A549 (cell line): ENCODE data around the gene AKAP8. TPM values are rescaled to one million over a fixed set of nuclear protein-coding genes. Genes with fewer than 3 reads are reported as not detected.

Source experiments
- ATAC-seq, 2 experiments: fragments of 200-7000 bp in 1 of 2; fragments of >200 bp in 1 of 2; cut with Nextera tagmentation in 1 of 2; cut with Tn5 transposase in 1 of 2; 3 replicates each; pipeline versions ENCODE4 v1.8.0 to v1.9.1; 2018 to 2020; ENCODE audit warnings: mild to moderate bottlenecking in 1 of 2, moderate library complexity in 1 of 2
- CTCF ChIA-PET: fragments of 300-600 bp; sonication (Branson Sonifier 250); formaldehyde crosslinking; extraction: SDS; loops from one replicate; lab custom pipeline; 2021; ENCODE audit warnings: antibody characterized with exemption, inconsistent platforms; lab: Yijun Ruan, JAX
- POLR2A ChIA-PET: fragments of 350-600 bp; formaldehyde crosslinking; extraction: SDS; loops from one replicate; lab custom pipeline; 2021; ENCODE audit warnings: antibody characterized with exemption, inconsistent platforms; lab: Yijun Ruan, JAX
- DNase-seq, 2 experiments: peaks; one replicate each; pipeline versions ENCODE4 v3.0.0 to v3.0.0-alpha.2; 2011 to 2016; ENCODE audit warnings: low read depth in 1 of 2, low spot score in 1 of 2
- FAIRE-seq: peaks from 2 replicates; lab custom pipeline; 2011; peaks lifted over from hg19 to GRCh38; lab: Jason Lieb, UNC
- H3K27ac ChIP-seq, 2 experiments: fragments of >200 bp; sonication (Bioruptor Twin); formaldehyde crosslinking; 3 replicates each; pipeline ENCODE4 v1.5.1; 2016 to 2017
- H3K4me1 ChIP-seq: fragments of >200 bp; sonication (Bioruptor Twin); formaldehyde crosslinking; 3 replicates; pipeline ENCODE4 v1.6.1; 2016
- H3K4me2 ChIP-seq: fragments of >200 bp; sonication (Bioruptor Twin); formaldehyde crosslinking; 3 replicates; pipeline ENCODE4 v1.6.1; 2016
- H3K4me3 ChIP-seq: fragments of >200 bp; sonication (Bioruptor Twin); formaldehyde crosslinking; 3 replicates; pipeline ENCODE4 v1.5.1; 2016
- H3K9me3 ChIP-seq: fragments of >200 bp; sonication (Bioruptor Twin); formaldehyde crosslinking; 3 replicates; pipeline ENCODE4 v1.6.1; 2016
- CBX2 ChIP-seq: fragments of 200-600 bp; sonication (generic); IDR thresholded peaks from 2 replicates; pipeline ENCODE4 v1.6.1; 2016; ENCODE audit warnings: low read depth, mild to moderate bottlenecking, borderline replicate concordance
- CBX8 ChIP-seq: fragments of 200-600 bp; sonication (generic); IDR thresholded peaks from 2 replicates; pipeline ENCODE4 v1.6.1; 2016
- CHD2 ChIP-seq: fragments of 150-350 bp; IDR thresholded peaks from 2 replicates; pipeline ENCODE4 v1.6.1; 2014; ENCODE audit warnings: low read length; ENCODE audit not compliant: partially characterized antibody
- ELK1 ChIP-seq: fragments of 150-350 bp; IDR thresholded peaks from 2 replicates; pipeline ENCODE4 v1.6.1; 2014; ENCODE audit warnings: low read depth, mild to moderate bottlenecking, low read length
- HOXA7 ChIP-seq: fragments of 250-450 bp; sonication (Bioruptor Pico); IDR thresholded peaks from 2 replicates; pipeline ENCODE4 v1.5.0; 2020; ENCODE audit warnings: mild to moderate bottlenecking, moderate library complexity
- HOXB13 ChIP-seq: fragments of 250-450 bp; sonication (Bioruptor Pico); IDR thresholded peaks from 2 replicates; pipeline ENCODE4 v1.5.0; 2020; ENCODE audit warnings: low read depth, mild to moderate bottlenecking, moderate library complexity
- JUNB ChIP-seq: fragments of >200 bp; sonication (Bioruptor Twin); formaldehyde crosslinking; IDR thresholded peaks from 2 replicates; pipeline ENCODE4 v1.6.1; 2016
- MAZ ChIP-seq: fragments of 150-350 bp; IDR thresholded peaks from 2 replicates; pipeline ENCODE4 v1.6.1; 2014; ENCODE audit warnings: antibody characterized with exemption, low read depth, low read length, borderline replicate concordance
- MYC ChIP-seq: IDR thresholded peaks from 2 replicates; pipeline ENCODE4 v1.6.1; 2012; ENCODE audit warnings: mild to moderate bottlenecking, inconsistent platforms, low read length, improper control_type of control experiment, borderline replicate concordance
- NPAS2 ChIP-seq: fragments of 250-450 bp; sonication (Bioruptor Pico); IDR thresholded peaks from 2 replicates; pipeline ENCODE4 v1.8.0; 2022; ENCODE audit warnings: mild to moderate bottlenecking, moderate library complexity, borderline replicate concordance
- POLR2AphosphoS2 ChIP-seq: conservative IDR thresholded peaks from 2 replicates; pipeline ENCODE4 v1.6.1; 2012; ENCODE audit warnings: low read length, improper control_type of control experiment, inconsistent platforms
- RARB ChIP-seq: fragments of 250-450 bp; sonication (Bioruptor Pico); IDR thresholded peaks from 2 replicates; pipeline ENCODE4 v1.8.0; 2021; ENCODE audit warnings: mild to moderate bottlenecking, moderate library complexity
- TFCP2L1 ChIP-seq: fragments of 250-450 bp; sonication (Bioruptor Pico); IDR thresholded peaks from 2 replicates; pipeline ENCODE4 v1.5.0; 2021; ENCODE audit warnings: mild to moderate bottlenecking
- USF2 ChIP-seq: fragments of 450-650 bp; IDR thresholded peaks from 2 replicates; pipeline ENCODE4 v1.6.1; 2014; ENCODE audit warnings: antibody characterized with exemption
- ZC3H11A ChIP-seq: fragments of 450-650 bp; IDR thresholded peaks from 2 replicates; pipeline ENCODE4 v1.6.1; 2014; ENCODE audit warnings: antibody characterized with exemption, mild to moderate bottlenecking
- ZFP36 ChIP-seq: fragments of 450-650 bp; IDR thresholded peaks from 2 replicates; pipeline ENCODE4 v1.6.1; 2014; ENCODE audit warnings: borderline replicate concordance; ENCODE audit not compliant: partially characterized antibody
- WGBS: methylation state at CpG from one replicate; pipeline ENCODE4 v1.1.6; 2017; ENCODE audit errors: missing lambda C conversion rate; 5-methylcytosine and 5-hydroxymethylcytosine counted together
- polyA plus RNA-seq, 4 experiments: library from polyadenylated mRNA; depleted of rRNA in 3 of 4; stranded (reverse); fragments of >200 nt; fragmentation: RNase III in 1 of 4; extraction: RNeasy Plus Mini Kit Qiagen cat#74134 plus additional on column Dnase treatment in 1 of 4; gene quantifications; 2 replicates in 3 of 4; 3 replicates in 1 of 4; pipeline ENCODE4 v1.2.3, GENCODE V29; 2011 to 2017
- TF ChIP-seq, protein P1 (sequence below): fragments of 250-450 bp; sonication (Bioruptor Pico); IDR thresholded peaks from 2 replicates; pipeline ENCODE4 v1.5.0; 2021; ENCODE audit warnings: mild to moderate bottlenecking, moderate library complexity, borderline replicate concordance
- TF ChIP-seq, protein P2 (sequence below): fragments of 250-450 bp; sonication (Bioruptor Pico); IDR thresholded peaks from 2 replicates; pipeline ENCODE4 v1.5.0; 2020; ENCODE audit warnings: low read depth, mild to moderate bottlenecking, moderate library complexity

The AKAP8 gene
- polyA plus RNA-seq, 2 of the 4 experiments (the other 2 are of a cell fraction): 16.2 to 17.3 TPM

DNA sequence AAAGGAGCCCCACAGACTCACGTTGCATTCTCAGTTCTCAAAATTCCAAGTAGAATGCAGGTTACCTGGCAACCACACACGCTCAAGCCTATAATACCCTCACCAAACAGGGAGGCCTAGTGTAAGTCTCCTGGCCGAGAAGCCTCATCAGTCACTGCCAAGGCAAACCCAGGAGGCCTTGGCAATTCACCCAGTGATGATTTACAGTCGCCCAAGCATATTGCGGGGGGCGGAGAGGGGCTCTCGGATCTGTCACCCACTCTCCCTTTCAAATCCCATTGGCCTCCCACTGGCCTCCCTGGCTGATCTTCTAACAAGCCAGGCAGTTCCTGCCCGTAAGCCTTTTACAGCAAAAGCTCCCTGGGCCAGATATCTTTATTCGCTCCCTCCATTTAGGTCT, 38.1 kb upstream of the AKAP8 start:
- no peak for DNase-seq
- ATAC-seq: no peak
- peak overlapping the region; percentile 85 to 96 for H3K27ac ChIP-seq
- H3K4me1 ChIP-seq: peaks cover 20% of the 10 kb centered on the region
- FAIRE-seq: no peak
- H3K4me2 ChIP-seq: peak overlapping the region; percentile 90
- no peak for TF ChIP-seq NPAS2 (CRISPR knock-in tag)
- TF ChIP-seq RARB (CRISPR knock-in tag): no peak
- TF ChIP-seq ZFP36: no peak
- TF ChIP-seq ELK1: no peak
- TF ChIP-seq JUNB: no peak
- no peak for TF ChIP-seq HOXA7 (CRISPR knock-in tag)
- no peak for TF ChIP-seq CBX2
- no peak for TF ChIP-seq USF2
- no peak for TF ChIP-seq CBX8
- TF ChIP-seq MAZ: no peak
- no peaks in the 10 kb centered on the region for H3K9me3 ChIP-seq
- POLR2A ChIA-PET: interaction anchor here (1.8 to 3.1 kb wide), 3 partner anchors 18 to 138 kb away, joined by 6 to 34 read pairs (median 14); partner anchors contain the start of gene AKAP8
- 53% methylated on average over 9 of the region's 9 CpGs for WGBS
- H3K4me3 ChIP-seq: peak overlapping the region; percentile 78
- CTCF ChIA-PET: interaction anchor here (1.0 to 3.5 kb wide), 3 partner anchors 37 to 134 kb away, joined by 3 to 15 read pairs (median 12); partner anchors contain the start of gene AKAP8

- no peak for ATAC-seq
- Histone ChIP-seq H3K27ac (no peak overlapping the region), H3K4me2 (no peak overlapping the region), H3K9me3 (no peaks in the 10 kb centered on the region), H3K4me3 (no peak overlapping the region)
- TF ChIP-seq HOXA7 (CRISPR knock-in tag): no peak
- no peak for TF ChIP-seq NPAS2 (CRISPR knock-in tag)
- TF ChIP-seq, protein P1, sequence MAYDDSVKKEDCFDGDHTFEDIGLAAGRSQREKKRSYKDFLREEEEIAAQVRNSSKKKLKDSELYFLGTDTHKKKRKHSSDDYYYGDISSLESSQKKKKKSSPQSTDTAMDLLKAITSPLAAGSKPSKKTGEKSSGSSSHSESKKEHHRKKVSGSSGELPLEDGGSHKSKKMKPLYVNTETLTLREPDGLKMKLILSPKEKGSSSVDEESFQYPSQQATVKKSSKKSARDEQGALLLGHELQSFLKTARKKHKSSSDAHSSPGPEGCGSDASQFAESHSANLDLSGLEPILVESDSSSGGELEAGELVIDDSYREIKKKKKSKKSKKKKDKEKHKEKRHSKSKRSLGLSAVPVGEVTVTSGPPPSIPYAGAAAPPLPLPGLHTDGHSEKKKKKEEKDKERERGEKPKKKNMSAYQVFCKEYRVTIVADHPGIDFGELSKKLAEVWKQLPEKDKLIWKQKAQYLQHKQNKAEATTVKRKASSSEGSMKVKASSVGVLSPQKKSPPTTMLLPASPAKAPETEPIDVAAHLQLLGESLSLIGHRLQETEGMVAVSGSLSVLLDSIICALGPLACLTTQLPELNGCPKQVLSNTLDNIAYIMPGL (CRISPR knock-in tag): no peak
- no peak for TF ChIP-seq MYC
- TF ChIP-seq, protein P2, sequence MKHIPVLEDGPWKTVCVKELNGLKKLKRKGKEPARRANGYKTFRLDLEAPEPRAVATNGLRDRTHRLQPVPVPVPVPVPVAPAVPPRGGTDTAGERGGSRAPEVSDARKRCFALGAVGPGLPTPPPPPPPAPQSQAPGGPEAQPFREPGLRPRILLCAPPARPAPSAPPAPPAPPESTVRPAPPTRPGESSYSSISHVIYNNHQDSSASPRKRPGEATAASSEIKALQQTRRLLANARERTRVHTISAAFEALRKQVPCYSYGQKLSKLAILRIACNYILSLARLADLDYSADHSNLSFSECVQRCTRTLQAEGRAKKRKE (CRISPR knock-in tag): no peak
- TF ChIP-seq USF2: no peak
- TF ChIP-seq POLR2AphosphoS2: no peak
- TF ChIP-seq RARB (CRISPR knock-in tag): no peak
- TF ChIP-seq HOXB13 (CRISPR knock-in tag): no peak
- no peak for TF ChIP-seq CHD2
- no peak for TF ChIP-seq ZC3H11A
- TF ChIP-seq TFCP2L1 (CRISPR knock-in tag): no peak
- TF ChIP-seq, all 56 proteins: peak for 0
- DNase-seq: no peak
- ChIA-PET POLR2A (no interaction called here), CTCF (no interaction called here)
- H3K4me1 ChIP-seq: peaks cover 29% of the 10 kb centered on the region
- FAIRE-seq: no peak
- WGBS: 70% methylated on average over 4 of the region's 4 CpGs
Measured at GRCh38 chr19:15412832-15413231, 33.2 kb upstream of the AKAP8 start.
